ENCODE measurements around the gene ZBTB22.

Gene ZBTB22

DNA sequence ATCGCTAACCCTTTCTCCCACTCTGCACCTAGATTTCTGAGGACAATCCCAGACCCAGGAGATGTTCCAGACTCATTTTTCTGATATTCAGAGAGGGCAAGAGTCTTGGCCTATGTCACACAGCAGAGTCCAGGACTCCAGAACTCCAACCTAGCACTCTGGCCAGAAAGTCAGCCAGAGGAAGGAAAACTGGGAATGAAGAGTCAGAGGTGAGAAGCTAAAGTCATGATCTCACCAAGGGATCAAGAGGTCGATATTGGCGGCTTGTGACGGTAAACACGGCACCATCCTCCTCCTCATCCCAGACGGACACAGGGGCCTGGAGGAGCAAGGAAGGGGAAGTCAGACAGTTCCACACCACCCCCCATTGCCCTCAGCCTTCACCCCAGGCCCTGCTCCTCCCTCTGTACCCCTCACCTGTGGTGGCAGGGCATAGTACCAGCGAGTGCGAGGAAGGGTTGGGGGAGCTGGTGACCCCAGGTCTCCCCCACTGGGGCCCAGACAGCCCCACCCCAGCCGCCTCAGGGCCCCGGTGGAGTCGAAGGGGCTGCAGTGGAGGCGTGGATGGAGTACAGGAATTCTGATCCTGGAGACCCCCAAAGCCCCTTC is 20.6 kb downstream of the ZBTB22 start:
- Histone ChIP-seq H3K36me3 (ENCODE audit: control insufficient read depth, low read depth, low read length) (peaks cover 7% of the 10 kb centered on the region), H3K4me1 (ENCODE audit: control insufficient read depth, low read depth, low read length) (peaks cover 3% of the 10 kb centered on the region), H3K27ac (ENCODE audit: low read length) (peak overlapping the region; percentile 81), H3K9me3 (ENCODE audit: control insufficient read depth, low read depth, low read length) (no peaks in the 10 kb centered on the region), H3K27me3 (ENCODE audit: control insufficient read depth, insufficient read depth, low read length) (no peaks in the 10 kb centered on the region), H3K9ac (ENCODE audit: low read length) (peak overlapping the region; percentile 85), H3K4me3 (ENCODE audit: low read length) (peak overlapping the region; percentile 92)

DNA sequence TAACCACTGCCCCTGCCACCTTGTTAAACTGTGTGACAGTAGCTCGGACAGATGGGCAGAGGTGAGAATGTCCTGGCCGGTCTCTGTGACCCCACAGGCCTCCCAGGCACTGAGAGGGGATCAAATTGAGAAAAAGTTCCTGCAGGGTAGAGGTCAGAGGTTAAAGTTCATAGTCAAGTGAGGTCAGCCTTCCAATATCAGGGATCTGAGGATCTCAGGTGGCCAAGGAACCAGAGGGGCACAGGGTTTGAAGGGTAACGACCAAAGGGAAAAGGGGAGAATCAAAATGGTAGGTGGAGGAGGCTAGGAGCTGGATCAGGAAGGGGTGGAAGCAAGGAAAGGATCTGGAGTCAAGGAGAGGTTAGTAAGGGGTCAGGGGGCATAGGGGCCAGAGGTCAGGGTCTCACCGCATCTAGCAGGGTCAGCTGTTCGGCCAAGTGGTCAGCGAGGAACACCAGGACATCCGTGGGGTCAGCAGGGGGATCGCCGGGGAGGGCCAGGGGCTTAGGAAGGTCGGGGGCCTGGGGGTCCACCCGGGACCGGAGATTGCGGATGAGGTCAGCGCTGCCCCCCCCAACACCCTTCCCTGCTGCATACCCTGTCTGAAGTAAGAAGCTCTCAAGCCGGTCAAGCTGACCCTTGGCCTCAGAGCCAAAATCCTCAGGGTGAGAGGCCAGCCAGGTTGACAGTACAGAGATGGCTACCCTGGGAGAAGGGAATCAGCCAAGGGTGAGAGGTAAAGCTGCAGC is 21.7 kb downstream of the ZBTB22 start:
- peaks cover 18% of the 10 kb centered on the region for H3K36me3 ChIP-seq (ENCODE audit: control insufficient read depth, low read depth, low read length)
- no peak overlapping the region for H3K4me3 ChIP-seq (ENCODE audit: low read length)

DNA sequence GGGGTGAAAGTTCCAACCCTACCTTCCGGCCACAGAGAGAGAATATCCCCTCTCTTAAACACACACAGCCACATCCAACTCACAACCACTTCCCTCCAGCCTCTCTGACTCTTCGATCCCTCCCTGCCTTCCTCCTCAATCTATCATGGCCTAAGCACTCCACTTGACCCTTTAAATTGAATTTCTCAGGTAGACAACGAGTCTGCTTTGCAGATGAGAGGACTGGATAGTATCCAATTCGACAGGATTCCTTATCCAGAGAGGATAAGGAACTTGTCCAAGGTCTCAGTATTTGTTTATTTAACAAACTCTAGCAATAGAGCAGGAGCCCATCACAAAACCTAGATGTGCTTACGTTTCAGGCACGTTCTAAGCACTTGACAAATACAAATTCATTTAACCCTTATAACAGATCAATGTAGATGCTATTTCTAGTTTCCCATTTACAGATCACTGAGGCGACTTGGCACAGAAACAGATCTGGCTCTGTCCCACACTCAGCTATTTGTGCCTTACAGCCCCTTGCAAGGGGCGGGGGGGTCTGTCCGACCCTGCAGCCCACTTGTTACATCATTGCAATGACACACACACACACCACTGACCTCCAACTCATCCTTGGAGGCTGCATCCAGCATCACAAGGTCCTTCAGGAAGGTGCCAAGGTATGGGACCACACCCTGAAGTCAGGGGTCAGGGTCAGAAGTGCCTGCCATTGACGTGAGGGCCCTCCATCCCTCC is 23.3 kb downstream of the ZBTB22 start:
- Histone ChIP-seq H3K4me3 (ENCODE audit: low read length) (no peak overlapping the region), H3K36me3 (ENCODE audit: control insufficient read depth, low read depth, low read length) (peaks cover 18% of the 10 kb centered on the region), H3K4me1 (ENCODE audit: control insufficient read depth, low read depth, low read length) (peaks cover 3% of the 10 kb centered on the region), H3K9me3 (ENCODE audit: control insufficient read depth, low read depth, low read length) (no peaks in the 10 kb centered on the region), H3K27me3 (ENCODE audit: control insufficient read depth, insufficient read depth, low read length) (no peaks in the 10 kb centered on the region), H3K9ac (ENCODE audit: low read length) (no peak overlapping the region), H3K27ac (ENCODE audit: low read length) (no peak overlapping the region)

More for the DNA sequence above, 21.7 kb downstream of the ZBTB22 start:
- Histone ChIP-seq H3K9me3 (ENCODE audit: control insufficient read depth, low read depth, low read length) (no peaks in the 10 kb centered on the region), H3K27ac (ENCODE audit: low read length) (no peak overlapping the region), H3K27me3 (ENCODE audit: control insufficient read depth, insufficient read depth, low read length) (no peaks in the 10 kb centered on the region), H3K4me1 (ENCODE audit: control insufficient read depth, low read depth, low read length) (peaks cover 3% of the 10 kb centered on the region), H3K9ac (ENCODE audit: low read length) (no peak overlapping the region)

DNA sequence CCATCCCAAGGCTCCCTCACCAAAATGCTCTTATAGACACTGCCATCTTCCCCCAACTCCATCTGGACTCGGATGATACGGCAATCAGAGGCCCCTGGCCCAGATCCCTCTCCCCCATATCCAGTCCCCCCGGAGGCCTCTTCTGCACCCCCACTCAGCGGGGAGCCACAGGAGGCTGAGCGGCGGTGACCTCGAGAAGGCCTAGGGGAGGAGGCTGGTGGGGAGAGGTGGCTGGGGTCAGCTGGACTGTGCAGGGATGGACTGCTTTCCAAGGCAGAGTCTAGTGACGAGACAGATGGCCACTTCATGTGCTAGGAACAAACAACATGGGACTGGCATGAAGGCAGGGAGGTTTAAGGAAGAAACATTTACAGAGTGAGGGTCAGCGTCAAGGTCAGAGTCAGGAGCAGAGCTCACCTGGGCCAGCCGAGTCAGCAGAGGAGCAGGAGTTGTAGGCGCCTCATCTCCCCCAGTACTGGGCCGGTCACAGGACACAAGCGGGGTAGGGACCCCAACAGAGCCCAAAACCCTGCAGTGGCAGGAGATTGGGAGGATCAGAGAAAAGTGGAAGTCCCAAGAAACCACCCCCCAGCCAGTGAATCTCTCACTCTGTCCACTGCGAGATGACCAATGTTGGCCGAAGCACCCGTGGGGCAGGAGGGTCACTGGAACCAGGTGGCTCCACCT is 24.4 kb downstream of the ZBTB22 start:
- Histone ChIP-seq H3K9ac (ENCODE audit: low read length) (no peak overlapping the region), H3K4me1 (ENCODE audit: control insufficient read depth, low read depth, low read length) (peaks cover 3% of the 10 kb centered on the region), H3K4me3 (ENCODE audit: low read length) (no peak overlapping the region), H3K9me3 (ENCODE audit: control insufficient read depth, low read depth, low read length) (no peaks in the 10 kb centered on the region), H3K36me3 (ENCODE audit: control insufficient read depth, low read depth, low read length) (peaks cover 18% of the 10 kb centered on the region), H3K27me3 (ENCODE audit: control insufficient read depth, insufficient read depth, low read length) (no peaks in the 10 kb centered on the region), H3K27ac (ENCODE audit: low read length) (no peak overlapping the region)

DNA sequence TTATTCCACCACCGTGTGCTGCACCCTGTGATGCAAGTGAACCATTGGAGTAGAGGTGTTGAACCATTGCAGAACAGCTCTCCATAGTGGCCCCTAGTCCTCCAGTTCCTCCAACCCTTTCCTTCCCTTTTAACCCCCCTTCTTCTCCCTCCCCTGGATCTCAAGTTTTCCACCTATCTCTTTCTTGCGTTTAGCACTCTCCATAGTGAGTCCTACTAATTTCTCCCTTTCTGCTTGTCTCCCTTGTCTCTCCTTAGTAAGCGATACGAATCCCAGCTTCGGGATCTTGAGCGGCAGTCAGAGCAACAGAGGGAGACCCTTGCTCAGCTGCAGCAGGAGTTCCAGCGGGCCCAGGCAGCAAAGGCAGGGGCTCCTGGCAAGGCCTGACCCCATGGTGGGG is 27.1 kb downstream of the ZBTB22 start:
- Histone ChIP-seq H3K9me3 (ENCODE audit: control insufficient read depth, low read depth, low read length) (no peaks in the 10 kb centered on the region), H3K9ac (ENCODE audit: low read length) (peak overlapping the region; percentile 83), H3K27me3 (ENCODE audit: control insufficient read depth, insufficient read depth, low read length) (no peaks in the 10 kb centered on the region), H3K4me3 (ENCODE audit: low read length) (peak overlapping the region; percentile 94), H3K4me1 (ENCODE audit: control insufficient read depth, low read depth, low read length) (no peaks in the 10 kb centered on the region), H3K36me3 (ENCODE audit: control insufficient read depth, low read depth, low read length) (peaks cover 28% of the 10 kb centered on the region), H3K27ac (ENCODE audit: low read length) (no peak overlapping the region)

DNA sequence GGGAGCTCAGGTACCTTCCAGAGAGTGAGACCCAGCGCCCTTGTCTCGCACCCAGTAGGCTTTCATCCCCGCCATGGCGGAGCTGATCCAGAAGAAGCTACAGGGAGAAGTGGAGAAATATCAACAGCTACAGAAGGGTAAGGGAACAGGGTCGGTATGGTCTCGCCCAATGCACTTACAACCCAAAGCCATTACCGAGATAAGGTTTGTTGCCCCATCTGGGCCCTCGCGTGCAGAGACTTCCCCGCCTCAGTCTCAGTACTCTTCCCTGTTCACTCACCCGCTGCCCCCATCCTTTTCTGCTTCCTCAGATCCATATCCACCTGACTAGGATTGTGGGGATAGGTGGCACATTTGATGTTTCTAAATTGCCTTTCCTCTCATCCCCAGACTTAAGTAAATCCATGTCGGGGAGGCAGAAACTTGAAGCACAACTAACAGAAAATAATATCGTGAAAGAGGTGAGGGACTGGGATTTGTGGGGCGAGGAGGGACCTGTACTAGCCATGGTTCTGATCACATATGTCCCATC is 27.7 kb downstream of the ZBTB22 start:
- no peaks in the 10 kb centered on the region for H3K4me1 ChIP-seq (ENCODE audit: control insufficient read depth, low read depth, low read length)
- H3K9me3 ChIP-seq (ENCODE audit: control insufficient read depth, low read depth, low read length) = no peaks in the 10 kb centered on the region
- H3K27ac ChIP-seq (ENCODE audit: low read length) = peak overlapping the region; percentile 56
- peak overlapping the region; percentile 94 for H3K4me3 ChIP-seq (ENCODE audit: low read length)
- no peaks in the 10 kb centered on the region for H3K27me3 ChIP-seq (ENCODE audit: control insufficient read depth, insufficient read depth, low read length)
- peaks cover 29% of the 10 kb centered on the region for H3K36me3 ChIP-seq (ENCODE audit: control insufficient read depth, low read depth, low read length)
- H3K9ac ChIP-seq (ENCODE audit: low read length) = peak overlapping the region; percentile 83

DNA sequence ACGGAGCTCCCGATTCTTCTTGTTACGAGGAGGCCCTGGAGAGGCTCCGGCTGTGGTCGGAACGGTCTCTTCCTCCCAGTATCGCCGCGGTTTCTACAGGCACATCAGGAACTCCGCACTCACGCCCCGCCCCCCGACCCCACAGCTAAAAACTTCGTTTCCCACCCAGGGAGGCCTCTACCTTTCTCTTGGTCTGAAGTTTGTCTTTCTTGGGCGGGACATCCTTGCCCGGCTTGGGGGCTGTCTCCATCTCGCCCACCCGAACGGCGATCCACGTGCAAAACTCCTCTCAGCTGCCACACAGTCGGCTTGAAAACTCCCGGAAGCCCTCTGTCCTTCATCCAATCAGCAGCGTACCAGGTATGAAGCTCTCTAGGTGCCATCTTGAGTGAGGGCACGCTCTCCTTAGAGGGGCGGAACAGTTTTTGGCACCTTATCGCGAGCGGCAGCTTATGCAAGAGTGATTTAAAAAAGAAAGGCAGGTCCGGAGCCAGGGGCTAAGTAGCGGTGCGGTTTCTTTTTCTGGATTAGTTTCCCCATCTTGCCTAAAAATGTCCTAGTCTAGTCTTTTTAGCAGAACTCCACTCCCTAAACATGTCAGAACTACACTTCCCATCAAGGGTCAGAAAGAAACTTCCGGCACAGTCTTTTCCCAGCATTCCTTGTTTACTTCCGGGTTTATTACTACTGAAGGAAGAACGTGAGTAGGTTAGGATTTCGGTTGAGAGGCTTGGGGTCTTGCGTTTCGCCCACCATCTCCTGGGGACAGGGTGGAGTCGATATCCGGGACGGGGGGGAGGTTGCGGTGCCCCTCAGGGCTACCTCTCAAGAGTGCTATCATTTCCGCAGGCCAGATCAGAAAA is 28.4 kb downstream of the ZBTB22 start, which contains the start of the genes PFDN6 and WDR46:
Gene PFDN6, plus strand, starts transcription at position 681 of the 863 bp plus-strand sequence. CDS start 256 bp downstream, outside the sequence.
Gene WDR46, minus strand, starts transcription at position 319 of the 863 bp plus-strand sequence. Its CDS starts 69 bp downstream, at position 250.
- Histone ChIP-seq H3K9ac (ENCODE audit: low read length) (peak within 1 kb of the TSS; percentile 83), H3K27me3 (ENCODE audit: control insufficient read depth, insufficient read depth, low read length) (no peaks in the 10 kb centered on the region), H3K9me3 (ENCODE audit: control insufficient read depth, low read depth, low read length) (no peaks in the 10 kb centered on the region), H3K4me1 (ENCODE audit: control insufficient read depth, low read depth, low read length) (no peaks in the 10 kb centered on the region), H3K27ac (ENCODE audit: low read length) (peak within 1 kb of the TSS; percentile 56), H3K4me3 (ENCODE audit: low read length) (peak within 1 kb of the TSS; percentile 94), H3K36me3 (ENCODE audit: control insufficient read depth, low read depth, low read length) (peaks cover 35% of the 10 kb centered on the region)

DNA sequence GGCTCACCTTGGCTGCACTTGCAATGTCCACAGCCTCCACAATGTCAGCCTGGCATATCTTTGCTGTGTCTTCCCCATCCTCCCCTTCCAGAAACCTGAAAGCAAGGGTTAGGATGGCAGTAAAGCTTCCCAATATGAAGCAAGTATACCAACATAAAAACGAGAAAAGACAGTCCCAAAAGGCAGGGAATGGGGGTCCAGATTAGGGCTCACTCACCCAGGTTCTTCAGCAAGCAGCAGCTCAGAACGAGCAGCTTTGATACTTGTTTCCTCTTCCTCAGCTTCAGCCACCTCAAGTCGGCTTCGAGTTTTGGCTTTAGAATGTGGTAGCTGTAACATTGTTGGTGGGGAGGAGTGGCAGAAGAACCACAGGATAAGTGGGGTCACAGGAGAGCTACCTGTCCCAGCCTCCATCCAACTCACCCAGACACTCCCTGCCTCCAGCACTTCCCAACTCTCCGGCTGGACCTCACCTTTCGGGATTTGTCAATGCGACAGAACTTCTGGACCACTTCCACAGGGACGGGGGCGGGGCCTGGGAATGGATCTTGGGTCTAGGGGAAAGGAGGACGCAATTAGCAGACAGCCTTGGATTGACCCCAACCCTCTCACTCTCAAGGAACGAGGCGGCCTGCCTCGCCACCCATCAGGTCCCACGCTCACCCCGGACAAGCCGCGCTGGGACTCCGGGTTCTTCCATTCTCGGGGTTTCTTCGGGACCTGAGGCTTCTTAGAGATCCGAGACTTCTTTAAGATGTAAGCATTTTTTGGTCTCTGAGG is 29.2 kb downstream of the ZBTB22 start:
- H3K4me3 ChIP-seq (ENCODE audit: low read length) = peak overlapping the region; percentile 94
- H3K27me3 ChIP-seq (ENCODE audit: control insufficient read depth, insufficient read depth, low read length) = no peaks in the 10 kb centered on the region
- no peaks in the 10 kb centered on the region for H3K4me1 ChIP-seq (ENCODE audit: control insufficient read depth, low read depth, low read length)
- H3K9me3 ChIP-seq (ENCODE audit: control insufficient read depth, low read depth, low read length) = no peaks in the 10 kb centered on the region
- peaks cover 35% of the 10 kb centered on the region for H3K36me3 ChIP-seq (ENCODE audit: control insufficient read depth, low read depth, low read length)
- no peak overlapping the region for H3K27ac ChIP-seq (ENCODE audit: low read length)
- peak overlapping the region; percentile 83 for H3K9ac ChIP-seq (ENCODE audit: low read length)

DNA sequence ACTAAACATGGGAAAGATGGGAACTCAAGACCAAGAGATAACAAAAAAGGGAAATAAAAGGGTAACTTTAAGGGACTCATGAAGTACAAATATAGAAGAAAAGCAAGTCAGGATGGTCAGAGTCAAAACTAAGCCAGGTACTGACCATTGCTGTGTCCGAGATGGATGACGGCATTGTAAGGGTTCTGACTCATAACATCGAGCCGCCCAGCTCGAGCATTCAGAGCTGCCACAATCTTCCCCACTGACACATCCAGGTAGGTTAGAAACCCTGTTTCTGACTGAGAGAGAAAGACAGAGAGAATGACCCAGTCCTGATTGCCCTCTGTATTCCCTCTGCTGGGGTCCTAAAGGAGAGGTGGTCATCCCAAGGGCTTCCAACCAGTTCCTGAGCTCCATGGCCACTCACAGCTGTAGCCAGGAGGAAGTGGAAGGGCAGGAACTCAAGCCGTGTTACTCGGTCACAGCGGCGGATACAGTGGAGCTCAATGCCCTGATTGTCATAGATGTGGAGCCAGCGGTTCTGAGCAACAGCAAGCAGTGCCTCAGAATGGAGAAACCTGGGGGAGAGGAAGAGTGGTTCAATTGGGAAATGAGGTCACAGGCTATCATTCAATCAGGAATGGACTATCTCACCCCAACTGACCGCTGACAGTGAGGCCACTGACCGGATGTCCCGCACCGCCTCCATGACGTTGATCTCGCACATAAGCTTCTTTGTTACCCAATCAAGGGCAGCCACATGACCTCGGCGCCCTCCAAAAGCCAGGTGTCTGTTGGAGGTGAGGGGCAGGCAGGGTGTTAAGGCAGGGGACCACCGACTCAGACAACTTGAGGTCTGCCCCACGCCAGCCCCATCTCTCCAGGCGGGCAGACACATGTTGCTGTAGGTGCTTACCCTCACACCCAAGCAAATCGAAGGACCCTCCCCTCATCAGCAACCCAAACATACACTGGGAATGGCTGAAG is 30.3 kb downstream of the ZBTB22 start:
- H3K9ac ChIP-seq (ENCODE audit: low read length) = no peak overlapping the region
- H3K4me1 ChIP-seq (ENCODE audit: control insufficient read depth, low read depth, low read length) = no peaks in the 10 kb centered on the region
- no peaks in the 10 kb centered on the region for H3K27me3 ChIP-seq (ENCODE audit: control insufficient read depth, insufficient read depth, low read length)
- no peaks in the 10 kb centered on the region for H3K9me3 ChIP-seq (ENCODE audit: control insufficient read depth, low read depth, low read length)
- H3K4me3 ChIP-seq (ENCODE audit: low read length) = no peak overlapping the region
- H3K27ac ChIP-seq (ENCODE audit: low read length) = no peak overlapping the region
- peaks cover 31% of the 10 kb centered on the region for H3K36me3 ChIP-seq (ENCODE audit: control insufficient read depth, low read depth, low read length)
